Muscle layer of duodenum (tissue), 2 donors: ENCODE data around the gene SLC15A1.

ENCODE experiments used
- H3K27ac ChIP-seq: one replicate; pipeline ENCODE4 v1.7.0; 2013; ENCODE audit warnings: mild to moderate bottlenecking, low read length
- H3K27me3 ChIP-seq: one replicate; pipeline ENCODE4 v1.7.0; 2013; ENCODE audit warnings: low read depth, mild to moderate bottlenecking, control low read depth, low read length
- H3K36me3 ChIP-seq, 2 donors: one replicate each; pipeline ENCODE4 v1.7.0; 2013; ENCODE audit warnings: low read length in 2 of 2, control low read depth in 1 of 2, mild to moderate bottlenecking in 1 of 2; ENCODE audit not compliant: insufficient read depth in 2 of 2, control insufficient read depth in 1 of 2
- H3K4me1 ChIP-seq, 2 donors: one replicate each; pipeline ENCODE4 v1.7.0; 2013; ENCODE audit warnings: low read length in 2 of 2, mild to moderate bottlenecking in 2 of 2, control low read depth in 1 of 2, moderate library complexity in 1 of 2; ENCODE audit not compliant: insufficient read depth in 2 of 2, control insufficient read depth in 1 of 2
- H3K4me3 ChIP-seq, 2 donors: one replicate each; pipeline ENCODE4 v1.7.0; 2013; ENCODE audit warnings: low read length in 2 of 2, low read depth in 1 of 2, mild to moderate bottlenecking in 1 of 2
- H3K9me3 ChIP-seq, 2 donors: one replicate each; pipeline ENCODE4 v1.7.0; 2013; ENCODE audit warnings: low read length in 2 of 2, control low read depth in 1 of 2, mild to moderate bottlenecking in 1 of 2; ENCODE audit not compliant: control insufficient read depth in 1 of 2
- donor health status: healthy.

Gene SLC15A1

GRCh38 chr13:98792785-98793495 lies 40.5 kb upstream of the SLC15A1 start:
- Histone ChIP-seq H3K4me1 (no peaks in the 10 kb centered on the region), H3K27ac (no peak overlapping the region), H3K9me3 (no peaks in the 10 kb centered on the region), H3K27me3 (no peaks in the 10 kb centered on the region), H3K36me3 (peaks cover 33 to 55% of the 10 kb centered on the region in 2 donors), H3K4me3 (no peak overlapping the region)

GRCh38 chr13:98792321-98792720 lies 39.8 kb upstream of the SLC15A1 start:
- no peaks in the 10 kb centered on the region for H3K27me3 ChIP-seq
- peaks cover 27 to 52% of the 10 kb centered on the region in 2 donors for H3K36me3 ChIP-seq
- no peaks in the 10 kb centered on the region for H3K9me3 ChIP-seq
- no peak overlapping the region for H3K27ac ChIP-seq
- no peak overlapping the region for H3K4me3 ChIP-seq
- no peaks in the 10 kb centered on the region for H3K4me1 ChIP-seq

- H3K4me1 ChIP-seq: no peaks in the 10 kb centered on the region
- no peak overlapping the region for H3K4me3 ChIP-seq
- no peak overlapping the region for H3K27ac ChIP-seq
- H3K9me3 ChIP-seq: no peaks in the 10 kb centered on the region
- peaks cover 20 to 45% of the 10 kb centered on the region in 2 donors for H3K36me3 ChIP-seq
- no peaks in the 10 kb centered on the region for H3K27me3 ChIP-seq
Observed at GRCh38 chr13:98791611-98792010, 39.1 kb upstream of the SLC15A1 start.

- Histone ChIP-seq H3K4me1 (no peaks in the 10 kb centered on the region), H3K27ac (no peak overlapping the region), H3K27me3 (no peaks in the 10 kb centered on the region), H3K36me3 (peaks cover 0 to 13% of the 10 kb centered on the region in 2 donors), H3K9me3 (no peaks in the 10 kb centered on the region), H3K4me3 (no peak overlapping the region)
Observed at GRCh38 chr13:98787996-98788395, 35.5 kb upstream of the SLC15A1 start.

- Histone ChIP-seq H3K9me3 (no peaks in the 10 kb centered on the region), H3K36me3 (peaks cover 0 to 4% of the 10 kb centered on the region in 2 donors)
Observed at GRCh38 chr13:98787173-98787572, 34.7 kb upstream of the SLC15A1 start.

GRCh38 chr13:98786023-98786422 lies 33.6 kb upstream of the SLC15A1 start:
- H3K27ac ChIP-seq: no peak overlapping the region
- no peaks in the 10 kb centered on the region for H3K9me3 ChIP-seq
- no peaks in the 10 kb centered on the region for H3K36me3 ChIP-seq
- H3K4me1 ChIP-seq: no peaks in the 10 kb centered on the region
- no peaks in the 10 kb centered on the region for H3K27me3 ChIP-seq
- no peak overlapping the region for H3K4me3 ChIP-seq

More at GRCh38 chr13:98787173-98787572, 34.7 kb upstream of the SLC15A1 start:
- Histone ChIP-seq H3K27me3 (no peaks in the 10 kb centered on the region), H3K4me3 (no peak overlapping the region), H3K4me1 (no peaks in the 10 kb centered on the region), H3K27ac (no peak overlapping the region)

- Histone ChIP-seq H3K27ac (no peak overlapping the region), H3K4me1 (no peaks in the 10 kb centered on the region)
Observed at GRCh38 chr13:98785405-98785804, 32.9 kb upstream of the SLC15A1 start.

GRCh38 chr13:98784666-98785065 lies 32.2 kb upstream of the SLC15A1 start:
- Histone ChIP-seq H3K9me3 (no peaks in the 10 kb centered on the region), H3K4me1 (no peaks in the 10 kb centered on the region), H3K36me3 (no peaks in the 10 kb centered on the region), H3K27ac (no peak overlapping the region), H3K27me3 (no peaks in the 10 kb centered on the region), H3K4me3 (no peak overlapping the region)

More at GRCh38 chr13:98785405-98785804, 32.9 kb upstream of the SLC15A1 start:
- Histone ChIP-seq H3K4me3 (no peak overlapping the region), H3K27me3 (no peaks in the 10 kb centered on the region), H3K9me3 (no peaks in the 10 kb centered on the region), H3K36me3 (no peaks in the 10 kb centered on the region)

- H3K27ac ChIP-seq: no peak overlapping the region
Observed at GRCh38 chr13:98783856-98784478, 31.5 kb upstream of the SLC15A1 start.

GRCh38 chr13:98782654-98783053 lies 30.2 kb upstream of the SLC15A1 start:
- no peak overlapping the region for H3K27ac ChIP-seq

More at GRCh38 chr13:98783856-98784478, 31.5 kb upstream of the SLC15A1 start:
- Histone ChIP-seq H3K36me3 (no peaks in the 10 kb centered on the region), H3K4me3 (no peak overlapping the region), H3K9me3 (no peaks in the 10 kb centered on the region), H3K4me1 (no peaks in the 10 kb centered on the region), H3K27me3 (no peaks in the 10 kb centered on the region)

GRCh38 chr13:98781905-98782304 lies 29.4 kb upstream of the SLC15A1 start:
- Histone ChIP-seq H3K4me3 (no peak overlapping the region), H3K9me3 (no peaks in the 10 kb centered on the region), H3K27me3 (no peaks in the 10 kb centered on the region), H3K4me1 (no peaks in the 10 kb centered on the region), H3K36me3 (no peaks in the 10 kb centered on the region), H3K27ac (no peak overlapping the region)

More at GRCh38 chr13:98782654-98783053, 30.2 kb upstream of the SLC15A1 start:
- H3K4me1 ChIP-seq: no peaks in the 10 kb centered on the region
- no peaks in the 10 kb centered on the region for H3K9me3 ChIP-seq
- H3K27me3 ChIP-seq: no peaks in the 10 kb centered on the region
- H3K36me3 ChIP-seq: no peaks in the 10 kb centered on the region
- no peak overlapping the region for H3K4me3 ChIP-seq
